Measurements from ENCODE around the gene HGFAC.
A peak's percentile ranks its signal among the peaks of the same experiment; 100 is the strongest.

DNA sequence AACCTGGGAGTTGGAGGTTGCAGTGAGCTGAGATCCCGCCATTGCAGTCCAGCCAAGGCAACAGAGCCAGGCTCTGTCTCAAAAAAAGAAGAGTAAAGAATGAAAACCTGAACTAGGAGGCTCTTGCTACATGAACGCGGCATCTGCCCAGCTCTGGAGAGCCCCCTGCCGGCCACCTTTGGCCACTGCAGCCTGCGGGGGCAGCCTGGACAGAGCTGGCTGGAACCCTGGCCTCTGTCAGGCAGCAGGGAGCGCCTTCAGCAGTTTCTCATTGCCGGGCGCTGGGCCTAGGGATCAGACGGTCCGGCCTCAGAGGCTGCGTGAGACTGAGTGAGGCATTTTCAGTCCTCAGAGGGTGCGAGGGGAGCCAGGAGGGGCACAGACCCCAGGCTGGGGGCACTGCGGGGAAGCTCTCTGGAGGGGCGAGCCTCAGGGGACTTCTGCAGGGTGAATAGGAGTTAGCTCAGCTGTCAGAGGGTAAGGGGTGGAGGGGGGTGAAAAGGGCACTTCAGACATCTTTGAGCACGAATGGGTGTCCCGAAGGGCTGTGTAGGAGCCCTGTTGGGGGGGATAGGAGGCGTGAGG is 38.9 kb downstream of the HGFAC start:
- TF ChIP-seq, protein P1, sequence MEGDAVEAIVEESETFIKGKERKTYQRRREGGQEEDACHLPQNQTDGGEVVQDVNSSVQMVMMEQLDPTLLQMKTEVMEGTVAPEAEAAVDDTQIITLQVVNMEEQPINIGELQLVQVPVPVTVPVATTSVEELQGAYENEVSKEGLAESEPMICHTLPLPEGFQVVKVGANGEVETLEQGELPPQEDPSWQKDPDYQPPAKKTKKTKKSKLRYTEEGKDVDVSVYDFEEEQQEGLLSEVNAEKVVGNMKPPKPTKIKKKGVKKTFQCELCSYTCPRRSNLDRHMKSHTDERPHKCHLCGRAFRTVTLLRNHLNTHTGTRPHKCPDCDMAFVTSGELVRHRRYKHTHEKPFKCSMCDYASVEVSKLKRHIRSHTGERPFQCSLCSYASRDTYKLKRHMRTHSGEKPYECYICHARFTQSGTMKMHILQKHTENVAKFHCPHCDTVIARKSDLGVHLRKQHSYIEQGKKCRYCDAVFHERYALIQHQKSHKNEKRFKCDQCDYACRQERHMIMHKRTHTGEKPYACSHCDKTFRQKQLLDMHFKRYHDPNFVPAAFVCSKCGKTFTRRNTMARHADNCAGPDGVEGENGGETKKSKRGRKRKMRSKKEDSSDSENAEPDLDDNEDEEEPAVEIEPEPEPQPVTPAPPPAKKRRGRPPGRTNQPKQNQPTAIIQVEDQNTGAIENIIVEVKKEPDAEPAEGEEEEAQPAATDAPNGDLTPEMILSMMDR (IDR thresholded peaks at IDR 0.05; ENCODE audit: poor library complexity) = peak; percentile 100
- no peak for TF ChIP-seq EZH2phosphoT487 (IDR thresholded peaks at IDR 0.05; ENCODE audit: low read depth, severe bottlenecking, unreplicated experiment)

Measured in hepatocyte (in vitro differentiated cells).